ENCODE results near the gene SLC22A17.
A peak's percentile ranks its signal among the peaks of the same experiment; 100 is the strongest.
"Not testable (repeated sequence)": the region's sequence is repeated elsewhere in the genome, so short reads cannot be mapped to it uniquely, and the experiment has no call there.

The SLC22A17 gene

GRCh38 chr14:23347406-23348296, 5.0 kb downstream of the SLC22A17 start:
- peaks cover 9% of the 10 kb centered on the region for H3K27me3 ChIP-seq (replicated peaks; ENCODE audit: control insufficient read depth, insufficient read depth, low read length)
- H3K4me3 ChIP-seq (ENCODE audit: low read length), result no peak overlapping the region
- no peak for DNase-seq (ENCODE audit: low read depth)
- no peaks in the 10 kb centered on the region for H3K9me3 ChIP-seq (ENCODE audit: control insufficient read depth, low read length)
- H3K9ac ChIP-seq (ENCODE audit: low read length), result no peak overlapping the region
- no peaks in the 10 kb centered on the region for H3K36me3 ChIP-seq (ENCODE audit: control insufficient read depth, insufficient read depth, low read length, severe bottlenecking)
- H3K4me1 ChIP-seq (ENCODE audit: control insufficient read depth, insufficient read depth, low read length), result peaks cover 3% of the 10 kb centered on the region

- DNase-seq (ENCODE audit: low read depth), result no peak
- peaks cover 13% of the 10 kb centered on the region for H3K27me3 ChIP-seq (replicated peaks; ENCODE audit: control insufficient read depth, insufficient read depth, low read length)
- no peak overlapping the region for H3K4me3 ChIP-seq (ENCODE audit: low read length)
- H3K36me3 ChIP-seq (ENCODE audit: control insufficient read depth, insufficient read depth, low read length, severe bottlenecking), result no peaks in the 10 kb centered on the region
- H3K4me1 ChIP-seq (ENCODE audit: control insufficient read depth, insufficient read depth, low read length), result no peaks in the 10 kb centered on the region
- no peaks in the 10 kb centered on the region for H3K9me3 ChIP-seq (ENCODE audit: control insufficient read depth, low read length)
- no peak overlapping the region for H3K9ac ChIP-seq (ENCODE audit: low read length)
Measured at GRCh38 chr14:23346693-23347405, 5.8 kb downstream of the SLC22A17 start.

- Histone ChIP-seq H3K4me3 (ENCODE audit: low read length) (no peak overlapping the region), H3K27me3 (replicated peaks; ENCODE audit: control insufficient read depth, insufficient read depth, low read length) (peaks cover 10% of the 10 kb centered on the region), H3K9me3 (ENCODE audit: control insufficient read depth, low read length) (no peaks in the 10 kb centered on the region), H3K36me3 (ENCODE audit: control insufficient read depth, insufficient read depth, low read length, severe bottlenecking) (no peaks in the 10 kb centered on the region), H3K4me1 (ENCODE audit: control insufficient read depth, insufficient read depth, low read length) (no peaks in the 10 kb centered on the region), H3K9ac (ENCODE audit: low read length) (no peak overlapping the region)
- no peak for DNase-seq (ENCODE audit: low read depth)
Measured at GRCh38 chr14:23345987-23346692, 6.5 kb downstream of the SLC22A17 start.

DNA sequence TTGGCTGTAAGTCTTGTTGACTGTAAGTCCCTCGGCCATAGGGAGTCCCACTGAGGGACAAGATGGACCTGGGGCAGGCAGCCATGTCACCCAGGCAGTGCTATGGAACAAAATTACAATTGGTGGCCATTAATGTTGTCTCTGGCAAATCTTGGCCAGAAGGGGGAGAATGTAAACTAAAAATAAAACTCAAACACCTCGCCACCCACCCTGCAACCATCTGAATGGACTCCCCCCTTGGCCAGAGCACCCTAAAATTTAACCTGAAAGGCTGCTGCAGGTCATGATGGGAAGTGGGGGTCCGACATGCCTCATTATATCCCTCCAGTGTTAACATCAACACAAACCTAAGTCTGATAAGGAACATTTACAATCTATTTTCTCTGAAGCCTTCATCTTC, 8.2 kb downstream of the SLC22A17 start:
- H3K9ac ChIP-seq (ENCODE audit: low read length), result no peak overlapping the region
- no peaks in the 10 kb centered on the region for H3K4me1 ChIP-seq (ENCODE audit: control insufficient read depth, insufficient read depth, low read length)
- H3K4me3 ChIP-seq (ENCODE audit: low read length), result no peak overlapping the region
- H3K27me3 ChIP-seq (replicated peaks; ENCODE audit: control insufficient read depth, insufficient read depth, low read length), result peaks cover 9% of the 10 kb centered on the region
- H3K36me3 ChIP-seq (ENCODE audit: control insufficient read depth, insufficient read depth, low read length, severe bottlenecking), result no peaks in the 10 kb centered on the region
- H3K9me3 ChIP-seq (ENCODE audit: control insufficient read depth, low read length), result peaks cover 8% of the 10 kb centered on the region
- no peak for DNase-seq (ENCODE audit: low read depth)

GRCh38 chr14:23339506-23340268, 13.0 kb downstream of the SLC22A17 start:
- Histone ChIP-seq H3K36me3 (ENCODE audit: control insufficient read depth, insufficient read depth, low read length, severe bottlenecking) (no peaks in the 10 kb centered on the region), H3K9ac (ENCODE audit: low read length) (no peak overlapping the region), H3K4me1 (ENCODE audit: control insufficient read depth, insufficient read depth, low read length) (no peaks in the 10 kb centered on the region), H3K9me3 (ENCODE audit: control insufficient read depth, low read length) (peaks cover 17% of the 10 kb centered on the region), H3K27me3 (replicated peaks; ENCODE audit: control insufficient read depth, insufficient read depth, low read length) (peaks cover 4% of the 10 kb centered on the region), H3K4me3 (ENCODE audit: low read length) (no peak overlapping the region)
- DNase-seq (ENCODE audit: low read depth), result no peak

- Histone ChIP-seq H3K9ac (ENCODE audit: low read length) (no peak overlapping the region), H3K9me3 (ENCODE audit: control insufficient read depth, low read length) (peaks cover 17% of the 10 kb centered on the region), H3K4me3 (ENCODE audit: low read length) (no peak overlapping the region), H3K36me3 (ENCODE audit: control insufficient read depth, insufficient read depth, low read length, severe bottlenecking) (no peaks in the 10 kb centered on the region), H3K27me3 (replicated peaks; ENCODE audit: control insufficient read depth, insufficient read depth, low read length) (peaks cover 6% of the 10 kb centered on the region), H3K4me1 (ENCODE audit: control insufficient read depth, insufficient read depth, low read length) (no peaks in the 10 kb centered on the region)
- DNase-seq (ENCODE audit: low read depth), result no peak
Measured at GRCh38 chr14:23335623-23336022, 17.1 kb downstream of the SLC22A17 start.

DNA sequence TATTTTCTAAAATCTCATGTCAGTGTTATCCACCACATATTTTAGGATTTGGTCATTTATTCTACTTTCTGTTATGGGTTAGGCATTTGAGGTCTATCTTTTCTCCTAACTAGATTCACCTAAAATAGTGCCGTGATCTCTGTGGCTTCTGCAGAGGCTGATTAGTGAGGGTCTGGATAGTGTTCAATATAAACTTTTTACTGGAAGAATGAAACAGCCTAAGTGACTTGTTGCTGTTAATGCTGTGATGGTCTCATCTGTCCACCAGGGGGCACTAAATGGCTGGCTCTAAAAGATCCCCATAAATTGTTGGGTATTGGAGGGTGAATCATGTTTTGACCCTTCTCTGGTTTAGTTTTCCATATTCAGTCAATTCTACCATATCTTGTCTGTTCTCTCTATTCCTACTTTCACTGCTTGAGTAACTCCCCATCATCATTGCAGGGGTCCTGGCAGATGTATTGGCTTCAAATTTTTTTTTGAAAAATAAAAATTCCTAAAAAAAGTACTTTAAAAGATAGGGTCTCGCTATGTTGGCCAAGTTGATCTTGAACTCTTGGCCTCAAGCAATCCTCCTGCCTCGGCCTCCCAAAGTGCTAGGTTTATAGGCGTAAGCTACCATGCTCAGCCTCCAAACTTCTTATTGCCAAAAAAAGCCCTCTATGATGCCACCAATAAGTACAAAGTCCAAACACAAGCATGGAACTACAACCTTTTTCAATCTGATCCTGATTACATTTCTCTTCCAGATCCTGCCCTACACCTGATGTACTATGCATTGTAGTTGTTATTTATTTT, 24.5 kb downstream of the SLC22A17 start:
- peaks cover 6% of the 10 kb centered on the region for H3K27me3 ChIP-seq (replicated peaks; ENCODE audit: control insufficient read depth, insufficient read depth, low read length)
- no peak overlapping the region for H3K4me3 ChIP-seq (ENCODE audit: low read length)
- no peak overlapping the region for H3K9ac ChIP-seq (ENCODE audit: low read length)
- no peaks in the 10 kb centered on the region for H3K9me3 ChIP-seq (ENCODE audit: control insufficient read depth, low read length)
- H3K36me3 ChIP-seq (ENCODE audit: control insufficient read depth, insufficient read depth, low read length, severe bottlenecking), result peaks cover 32% of the 10 kb centered on the region
- DNase-seq (ENCODE audit: low read depth), result peak; percentile 92
- H3K4me1 ChIP-seq (ENCODE audit: control insufficient read depth, insufficient read depth, low read length), result peaks cover 12% of the 10 kb centered on the region

DNA sequence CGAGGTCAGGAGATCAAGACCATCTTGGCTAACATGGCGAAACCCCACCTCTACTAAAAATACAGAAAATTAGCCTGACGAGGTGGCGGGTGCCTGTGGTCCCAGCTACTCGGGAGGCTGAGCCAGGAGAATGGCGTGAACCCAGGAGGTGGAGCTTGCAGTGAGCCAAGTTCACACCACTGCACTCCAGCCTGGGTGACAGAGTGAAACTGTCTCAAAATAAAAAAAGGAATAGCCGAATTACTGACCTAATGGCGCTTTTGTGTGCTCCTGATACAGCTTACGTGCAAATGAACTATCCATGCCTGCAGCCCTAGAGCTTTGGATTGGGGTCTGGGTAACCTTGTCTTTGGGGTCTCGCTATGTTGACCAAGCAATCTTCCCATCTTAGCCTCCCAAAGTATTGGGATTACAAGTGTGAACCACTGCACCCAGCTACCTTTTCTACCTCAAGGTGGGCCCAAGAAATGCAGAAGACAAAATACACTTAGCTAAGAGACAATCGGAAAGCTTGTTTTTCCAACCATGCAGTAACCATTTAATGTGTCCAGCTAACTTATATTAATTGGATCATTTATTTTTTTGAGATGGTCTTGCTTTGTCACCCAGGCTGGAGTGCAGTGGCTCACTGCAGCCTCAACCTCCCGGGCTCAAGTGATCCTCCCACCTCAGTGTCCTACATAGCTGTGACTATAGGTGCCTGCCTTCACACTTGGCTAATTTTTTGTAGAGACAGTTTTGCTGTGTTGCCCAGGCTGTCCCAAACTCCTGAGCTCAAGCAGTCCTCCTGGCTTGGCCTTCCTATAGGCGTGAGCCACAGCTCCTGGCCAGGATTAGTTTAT, 26.0 kb downstream of the SLC22A17 start:
- no peak overlapping the region for H3K4me3 ChIP-seq (ENCODE audit: low read length)
- H3K27me3 ChIP-seq (replicated peaks; ENCODE audit: control insufficient read depth, insufficient read depth, low read length), result peaks cover 4% of the 10 kb centered on the region
- DNase-seq (ENCODE audit: low read depth), result no peak
- no peaks in the 10 kb centered on the region for H3K9me3 ChIP-seq (ENCODE audit: control insufficient read depth, low read length)
- no peak overlapping the region for H3K9ac ChIP-seq (ENCODE audit: low read length)
- H3K4me1 ChIP-seq (ENCODE audit: control insufficient read depth, insufficient read depth, low read length), result peaks cover 17% of the 10 kb centered on the region
- H3K36me3 ChIP-seq (ENCODE audit: control insufficient read depth, insufficient read depth, low read length, severe bottlenecking), result peaks cover 34% of the 10 kb centered on the region

DNA sequence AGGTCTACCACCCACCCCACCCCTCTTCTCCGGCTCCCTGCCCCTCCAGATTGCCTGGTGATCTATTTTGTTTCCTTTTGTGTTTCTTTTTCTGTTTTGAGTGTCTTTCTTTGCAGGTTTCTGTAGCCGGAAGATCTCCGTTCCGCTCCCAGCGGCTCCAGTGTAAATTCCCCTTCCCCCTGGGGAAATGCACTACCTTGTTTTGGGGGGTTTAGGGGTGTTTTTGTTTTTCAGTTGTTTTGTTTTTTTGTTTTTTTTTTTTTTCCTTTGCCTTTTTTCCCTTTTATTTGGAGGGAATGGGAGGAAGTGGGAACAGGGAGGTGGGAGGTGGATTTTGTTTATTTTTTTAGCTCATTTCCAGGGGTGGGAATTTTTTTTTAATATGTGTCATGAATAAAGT, 26.9 kb downstream of the SLC22A17 start:
- Histone ChIP-seq H3K4me1 (ENCODE audit: control insufficient read depth, insufficient read depth, low read length) (peaks cover 17% of the 10 kb centered on the region), H3K36me3 (ENCODE audit: control insufficient read depth, insufficient read depth, low read length, severe bottlenecking) (peaks cover 34% of the 10 kb centered on the region)
- H3K27me3 ChIP-seq (replicated peaks; ENCODE audit: control insufficient read depth, insufficient read depth, low read length); H3K4me3 ChIP-seq (ENCODE audit: low read length); H3K9ac ChIP-seq (ENCODE audit: low read length); DNase-seq (ENCODE audit: low read depth); H3K9me3 ChIP-seq (ENCODE audit: control insufficient read depth, low read length): not testable (repeated sequence)
